ENCODE data around the gene ISOC1.

GRCh38 chr5:129111351-129111750, 16.8 kb downstream of the ISOC1 start:
- TF ChIP-seq CTCF (IDR thresholded peaks at IDR 0.05; ENCODE audit: borderline replicate concordance, extremely low read depth, low read length, poor library complexity, severe bottlenecking) (no peak), EZH2 (IDR thresholded peaks at IDR 0.05; ENCODE audit: borderline replicate concordance, low read depth, low read length, severe bottlenecking) (no peak)

Data from DND-41 (cell line).